ENCODE results near the gene KIF1B.

Gene KIF1B

DNA sequence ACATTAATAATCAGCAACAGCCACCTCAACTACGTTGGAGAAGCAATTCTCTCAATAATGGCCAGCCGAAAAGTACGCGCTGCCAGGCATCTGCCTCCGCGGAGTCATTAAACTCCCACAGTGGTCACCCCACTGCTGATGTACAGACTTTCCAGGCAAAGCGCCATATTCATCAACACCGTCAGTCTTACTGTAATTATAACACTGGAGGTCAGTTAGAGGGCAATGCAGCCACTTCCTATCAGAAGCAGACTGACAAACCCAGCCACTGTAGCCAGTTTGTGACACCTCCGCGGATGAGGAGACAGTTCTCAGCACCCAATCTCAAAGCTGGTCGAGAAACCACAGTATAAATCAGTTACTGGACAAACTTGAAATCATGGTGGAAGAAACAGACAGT lies 93.9 kb downstream of the KIF1B start:
- Mint-ChIP-seq H3K9me3 (no peaks in the 10 kb centered on the region), H3K4me1 (peaks cover 16% of the 10 kb centered on the region), H3K27me3 (no peaks in the 10 kb centered on the region), H3K36me3 (ENCODE audit: insufficient read depth) (peaks cover 10% of the 10 kb centered on the region), H3K4me3 (no peak overlapping the region), H3K27ac (ENCODE audit: low read depth) (no peak overlapping the region)
- no peak for DNase-seq (ENCODE audit: low spot score in 2 of 2)
- ATAC-seq (replicated peaks; ENCODE audit: extremely low read depth, poor library complexity, severe bottlenecking), result no peak

DNA sequence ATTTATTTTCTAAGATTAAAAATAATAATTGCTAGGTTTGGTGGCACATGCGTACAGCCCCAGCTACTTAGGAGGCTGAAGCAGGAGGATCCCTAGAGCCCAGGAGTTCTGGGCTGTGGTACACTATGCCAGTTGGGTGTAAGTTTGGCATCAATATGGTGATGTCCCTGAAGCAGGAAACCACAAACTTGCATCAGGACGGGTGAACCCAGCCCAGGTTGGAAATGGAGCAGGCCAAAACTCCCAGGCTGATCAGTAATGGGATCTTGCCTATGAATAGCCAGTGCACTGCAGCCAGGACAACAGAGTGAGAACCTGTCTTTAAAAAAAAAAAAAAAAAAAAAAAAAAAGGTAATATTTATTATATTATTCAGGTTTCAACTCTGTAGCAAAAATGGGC lies 96.1 kb downstream of the KIF1B start:
- Mint-ChIP-seq H3K4me1 (peaks cover 16% of the 10 kb centered on the region), H3K4me3 (no peak overlapping the region), H3K27me3 (no peaks in the 10 kb centered on the region), H3K9me3 (no peaks in the 10 kb centered on the region), H3K27ac (ENCODE audit: low read depth) (no peak overlapping the region), H3K36me3 (ENCODE audit: insufficient read depth) (peaks cover 10% of the 10 kb centered on the region)
- ATAC-seq (replicated peaks; ENCODE audit: extremely low read depth, poor library complexity, severe bottlenecking) (no peak), DNase-seq (ENCODE audit: low spot score in 2 of 2) (no peak)

DNA sequence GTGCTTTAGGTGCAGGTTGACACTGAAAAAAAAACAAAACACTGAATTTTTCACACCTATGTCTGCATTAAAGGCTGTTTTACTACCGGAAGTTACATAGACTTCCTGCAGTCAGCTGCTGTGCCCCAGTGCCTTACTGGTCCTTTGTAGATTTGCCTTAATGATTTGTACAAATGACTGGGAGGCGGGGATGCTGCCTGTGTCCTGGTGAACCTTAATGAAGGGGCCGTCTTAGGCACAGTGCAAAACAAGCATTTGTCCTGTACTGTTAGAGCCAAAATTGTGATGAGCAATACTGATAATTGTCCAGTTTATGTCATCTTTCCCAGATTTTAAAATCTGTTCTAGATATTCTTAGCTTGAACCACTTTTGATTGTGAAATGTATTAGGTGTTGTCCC lies 97.6 kb downstream of the KIF1B start:
- Mint-ChIP-seq H3K27ac (ENCODE audit: low read depth) (peak overlapping the region; percentile 80), H3K4me1 (peaks cover 16% of the 10 kb centered on the region), H3K27me3 (no peaks in the 10 kb centered on the region), H3K9me3 (no peaks in the 10 kb centered on the region), H3K4me3 (no peak overlapping the region), H3K36me3 (ENCODE audit: insufficient read depth) (peaks cover 7% of the 10 kb centered on the region)
- peak; percentile 16 to 59 for DNase-seq (ENCODE audit: low spot score in 2 of 2)
- ATAC-seq (replicated peaks; ENCODE audit: extremely low read depth, poor library complexity, severe bottlenecking), result peak; percentile 100

DNA sequence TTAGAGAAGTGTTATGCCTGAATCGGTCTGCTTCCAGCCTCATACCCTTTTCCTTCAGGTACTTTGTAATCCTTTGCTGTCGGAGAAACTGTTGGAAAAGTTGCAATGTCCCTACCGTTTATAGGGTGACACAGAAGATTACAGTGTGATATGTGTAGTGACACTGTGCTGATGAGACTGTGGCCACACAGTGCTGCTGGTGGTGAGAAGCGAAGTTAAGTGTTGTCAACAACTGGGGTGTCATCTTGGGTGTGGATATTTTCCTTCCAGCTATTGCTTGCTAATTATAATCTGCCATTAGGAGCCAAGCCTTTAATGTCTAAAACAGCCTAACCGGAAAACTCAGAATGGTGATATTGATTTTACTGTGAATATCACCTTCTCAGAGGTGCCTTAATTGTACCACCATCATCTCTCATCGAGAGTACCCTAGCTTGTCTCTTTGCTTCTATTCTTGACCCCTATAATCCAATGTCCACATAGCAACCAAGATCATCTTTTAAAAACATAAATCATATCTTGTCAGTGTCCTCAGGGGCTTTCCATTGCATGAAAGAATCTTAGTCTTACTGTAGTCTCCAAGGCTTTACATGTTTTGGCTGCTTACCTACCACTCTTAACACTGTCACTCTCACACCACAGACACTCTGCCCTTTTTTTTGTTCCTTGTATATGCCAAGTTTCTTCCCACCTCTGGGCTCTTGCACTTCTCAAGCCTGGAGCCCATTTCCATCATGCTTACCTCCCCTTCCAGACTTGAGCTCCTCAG lies 99.1 kb downstream of the KIF1B start:
- DNase-seq (ENCODE audit: low spot score in 2 of 2), result no peak
- Mint-ChIP-seq H3K36me3 (ENCODE audit: insufficient read depth) (no peaks in the 10 kb centered on the region), H3K4me3 (no peak overlapping the region), H3K27me3 (no peaks in the 10 kb centered on the region), H3K27ac (ENCODE audit: low read depth) (peak overlapping the region; percentile 80), H3K4me1 (peaks cover 16% of the 10 kb centered on the region), H3K9me3 (no peaks in the 10 kb centered on the region)
- no peak for ATAC-seq (replicated peaks; ENCODE audit: extremely low read depth, poor library complexity, severe bottlenecking)

DNA sequence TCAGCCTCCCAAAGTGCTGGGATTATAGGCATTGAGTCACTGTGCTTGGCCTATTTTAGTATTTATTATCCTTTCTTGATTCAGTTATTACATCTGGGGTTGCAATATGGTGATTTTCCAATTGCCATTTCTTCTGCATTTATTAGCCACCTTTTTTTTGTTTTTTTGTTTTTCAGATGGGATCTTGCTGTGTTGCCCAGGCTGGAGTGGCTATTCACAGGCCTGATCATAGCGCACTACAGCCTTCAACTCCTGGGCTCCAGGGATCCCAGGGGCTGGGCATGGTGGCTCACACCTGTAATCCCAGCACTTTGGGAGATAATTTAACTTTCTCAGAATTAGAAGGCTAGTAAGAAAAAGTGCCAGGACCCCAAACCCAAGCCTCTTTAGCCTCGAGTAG lies 106.4 kb downstream of the KIF1B start:
- Mint-ChIP-seq H3K4me1 (no peaks in the 10 kb centered on the region), H3K27ac (ENCODE audit: low read depth) (no peak overlapping the region), H3K27me3 (no peaks in the 10 kb centered on the region), H3K36me3 (ENCODE audit: insufficient read depth) (no peaks in the 10 kb centered on the region), H3K4me3 (no peak overlapping the region), H3K9me3 (no peaks in the 10 kb centered on the region)
- DNase-seq (ENCODE audit: low spot score in 2 of 2) (no peak), ATAC-seq (replicated peaks; ENCODE audit: extremely low read depth, poor library complexity, severe bottlenecking) (no peak)

DNA sequence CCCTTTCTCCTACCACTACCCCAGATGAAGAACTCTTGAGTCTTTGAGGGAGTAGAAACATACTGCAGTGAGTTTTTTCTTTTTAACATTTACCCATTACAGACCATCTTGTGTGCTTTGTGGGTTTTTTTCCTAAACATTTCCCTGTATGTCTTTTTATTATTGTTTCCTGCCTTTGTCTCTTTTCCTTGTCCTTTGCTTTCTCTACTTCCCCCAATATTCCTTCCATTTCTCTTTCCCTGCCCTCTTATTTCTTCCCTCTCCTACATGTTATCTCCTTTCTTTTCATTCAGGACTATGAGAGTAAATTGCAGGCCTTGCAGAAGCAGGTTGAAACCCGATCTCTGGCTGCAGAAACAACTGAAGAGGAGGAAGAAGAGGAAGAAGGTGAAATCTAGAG lies 109.4 kb downstream of the KIF1B start:
- Mint-ChIP-seq H3K4me1 (no peaks in the 10 kb centered on the region), H3K27ac (ENCODE audit: low read depth) (no peak overlapping the region), H3K36me3 (ENCODE audit: insufficient read depth) (peaks cover 8% of the 10 kb centered on the region), H3K27me3 (no peaks in the 10 kb centered on the region), H3K9me3 (no peaks in the 10 kb centered on the region), H3K4me3 (no peak overlapping the region)
- ATAC-seq (replicated peaks; ENCODE audit: extremely low read depth, poor library complexity, severe bottlenecking), result no peak
- DNase-seq (ENCODE audit: low spot score in 2 of 2), result no peak

DNA sequence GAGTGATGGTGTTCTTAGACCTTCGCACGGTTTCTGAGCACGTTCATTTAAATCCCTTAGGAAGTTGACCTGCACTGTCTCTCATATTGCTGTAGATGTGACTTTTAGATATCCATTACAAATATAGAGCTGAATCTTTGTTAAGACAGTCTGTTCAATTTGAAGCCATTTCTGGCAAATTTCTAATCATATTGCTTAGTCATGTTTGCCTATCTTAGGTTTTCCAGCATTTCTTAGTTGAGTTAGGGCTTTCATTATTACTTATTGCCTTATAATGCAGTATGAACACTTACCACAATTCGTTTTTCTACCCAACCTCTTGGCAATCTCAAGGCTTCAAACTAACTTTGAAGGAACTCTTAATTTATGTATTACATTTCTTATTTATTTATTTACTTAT lies 110.0 kb downstream of the KIF1B start:
- Mint-ChIP-seq H3K36me3 (ENCODE audit: insufficient read depth) (peaks cover 9% of the 10 kb centered on the region), H3K4me1 (no peaks in the 10 kb centered on the region), H3K4me3 (no peak overlapping the region), H3K27ac (ENCODE audit: low read depth) (no peak overlapping the region), H3K9me3 (no peaks in the 10 kb centered on the region), H3K27me3 (no peaks in the 10 kb centered on the region)
- DNase-seq (ENCODE audit: low spot score in 2 of 2) (no peak), ATAC-seq (replicated peaks; ENCODE audit: extremely low read depth, poor library complexity, severe bottlenecking) (no peak)

DNA sequence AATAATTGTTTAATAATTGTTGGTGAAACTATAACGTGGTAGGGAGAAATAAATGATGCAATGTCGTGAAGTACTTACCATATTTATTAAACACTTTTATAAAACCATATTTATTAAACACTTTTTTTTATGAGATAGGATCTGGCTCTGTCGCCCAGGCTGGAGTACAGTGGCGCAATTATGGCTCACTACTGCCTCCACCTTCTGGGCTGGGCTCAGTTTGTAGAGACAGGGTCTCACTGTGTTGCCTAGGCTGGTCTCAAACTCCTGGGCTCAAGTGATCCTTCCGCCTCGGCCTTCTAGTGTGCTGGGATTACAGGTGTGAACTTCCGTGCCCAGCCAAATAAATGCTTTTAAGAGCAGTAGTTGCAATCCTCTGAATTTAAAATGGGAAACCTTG lies 112.5 kb downstream of the KIF1B start:
- Mint-ChIP-seq H3K27me3 (no peaks in the 10 kb centered on the region), H3K27ac (ENCODE audit: low read depth) (no peak overlapping the region), H3K4me1 (no peaks in the 10 kb centered on the region), H3K36me3 (ENCODE audit: insufficient read depth) (peaks cover 14% of the 10 kb centered on the region), H3K4me3 (no peak overlapping the region), H3K9me3 (no peaks in the 10 kb centered on the region)
- DNase-seq (ENCODE audit: low spot score in 2 of 2) (no peak), ATAC-seq (replicated peaks; ENCODE audit: extremely low read depth, poor library complexity, severe bottlenecking) (no peak)

DNA sequence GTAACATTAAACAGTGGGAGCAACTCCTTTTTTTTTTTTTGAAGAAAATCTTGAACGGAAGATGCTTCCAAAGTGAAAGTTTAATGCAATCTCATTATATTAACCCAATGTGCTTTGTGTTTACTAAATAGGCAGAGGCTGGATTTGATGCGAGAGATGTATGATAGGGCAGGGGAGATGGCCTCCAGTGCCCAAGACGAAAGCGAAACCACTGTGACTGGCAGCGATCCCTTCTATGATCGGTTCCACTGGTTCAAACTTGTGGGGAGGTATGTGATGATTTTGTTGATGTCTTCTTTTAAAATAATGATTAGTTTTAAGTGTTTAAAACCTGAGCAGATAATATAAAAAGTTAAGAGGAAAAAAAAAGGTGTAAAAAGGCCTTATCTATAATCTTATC lies 114.3 kb downstream of the KIF1B start:
- H3K9me3 Mint-ChIP-seq, result no peaks in the 10 kb centered on the region
- ATAC-seq (replicated peaks; ENCODE audit: extremely low read depth, poor library complexity, severe bottlenecking), result peak; percentile 56
- peak overlapping the region; percentile 52 for H3K4me3 Mint-ChIP-seq
- H3K4me1 Mint-ChIP-seq, result no peaks in the 10 kb centered on the region
- DNase-seq (ENCODE audit: low spot score in 2 of 2), result no peak
- peak overlapping the region; percentile 90 for H3K27ac Mint-ChIP-seq (ENCODE audit: low read depth)
- peaks cover 16% of the 10 kb centered on the region for H3K36me3 Mint-ChIP-seq (ENCODE audit: insufficient read depth)
- no peaks in the 10 kb centered on the region for H3K27me3 Mint-ChIP-seq

DNA sequence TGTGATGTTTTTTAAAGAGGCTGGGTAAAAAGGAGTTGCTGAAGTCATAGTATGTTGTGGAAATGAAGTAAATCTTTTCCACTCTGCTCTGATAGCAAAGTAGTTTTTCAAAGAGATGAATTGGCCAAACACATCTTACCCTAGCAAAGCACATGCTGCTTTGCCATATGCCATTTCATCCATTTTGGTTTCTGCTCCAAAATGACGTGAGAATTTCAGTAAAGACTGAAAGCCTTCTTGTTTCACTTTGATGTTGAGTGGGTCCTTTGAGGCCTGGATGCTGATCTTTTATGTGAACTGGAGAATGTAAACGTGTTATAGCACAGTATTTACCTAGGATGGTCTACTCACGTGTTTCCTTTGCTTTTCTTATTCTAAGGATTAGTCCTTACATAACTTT lies 115.2 kb downstream of the KIF1B start:
- Mint-ChIP-seq H3K9me3 (no peaks in the 10 kb centered on the region), H3K27ac (ENCODE audit: low read depth) (peak overlapping the region; percentile 90), H3K4me1 (no peaks in the 10 kb centered on the region), H3K4me3 (peak overlapping the region; percentile 52), H3K27me3 (no peaks in the 10 kb centered on the region), H3K36me3 (ENCODE audit: insufficient read depth) (peaks cover 17% of the 10 kb centered on the region)
- no peak for ATAC-seq (replicated peaks; ENCODE audit: extremely low read depth, poor library complexity, severe bottlenecking)
- DNase-seq (ENCODE audit: low spot score in 2 of 2), result no peak

DNA sequence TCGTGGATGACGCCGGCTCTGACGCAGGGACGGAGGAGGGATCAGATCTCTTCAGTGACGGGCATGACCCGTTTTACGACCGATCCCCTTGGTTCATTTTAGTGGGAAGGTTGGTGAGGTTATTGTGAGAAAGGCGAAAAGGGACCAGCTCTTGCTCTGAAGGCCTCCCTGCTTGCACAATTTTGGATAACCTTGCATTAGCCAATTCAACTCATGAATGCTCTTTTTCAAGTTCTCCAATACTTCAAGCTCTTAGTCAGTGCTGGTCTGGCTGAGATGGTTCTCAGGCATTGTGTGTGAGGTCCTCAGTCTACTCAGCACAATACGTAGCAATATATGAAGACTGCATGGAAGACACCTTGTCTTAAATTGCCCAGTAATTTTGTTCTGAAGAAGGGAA lies 115.9 kb downstream of the KIF1B start:
- no peak for ATAC-seq (replicated peaks; ENCODE audit: extremely low read depth, poor library complexity, severe bottlenecking)
- Mint-ChIP-seq H3K27me3 (no peaks in the 10 kb centered on the region), H3K36me3 (ENCODE audit: insufficient read depth) (peaks cover 17% of the 10 kb centered on the region), H3K4me3 (no peak overlapping the region), H3K27ac (ENCODE audit: low read depth) (no peak overlapping the region), H3K9me3 (no peaks in the 10 kb centered on the region), H3K4me1 (no peaks in the 10 kb centered on the region)
- no peak for DNase-seq (ENCODE audit: low spot score in 2 of 2)

DNA sequence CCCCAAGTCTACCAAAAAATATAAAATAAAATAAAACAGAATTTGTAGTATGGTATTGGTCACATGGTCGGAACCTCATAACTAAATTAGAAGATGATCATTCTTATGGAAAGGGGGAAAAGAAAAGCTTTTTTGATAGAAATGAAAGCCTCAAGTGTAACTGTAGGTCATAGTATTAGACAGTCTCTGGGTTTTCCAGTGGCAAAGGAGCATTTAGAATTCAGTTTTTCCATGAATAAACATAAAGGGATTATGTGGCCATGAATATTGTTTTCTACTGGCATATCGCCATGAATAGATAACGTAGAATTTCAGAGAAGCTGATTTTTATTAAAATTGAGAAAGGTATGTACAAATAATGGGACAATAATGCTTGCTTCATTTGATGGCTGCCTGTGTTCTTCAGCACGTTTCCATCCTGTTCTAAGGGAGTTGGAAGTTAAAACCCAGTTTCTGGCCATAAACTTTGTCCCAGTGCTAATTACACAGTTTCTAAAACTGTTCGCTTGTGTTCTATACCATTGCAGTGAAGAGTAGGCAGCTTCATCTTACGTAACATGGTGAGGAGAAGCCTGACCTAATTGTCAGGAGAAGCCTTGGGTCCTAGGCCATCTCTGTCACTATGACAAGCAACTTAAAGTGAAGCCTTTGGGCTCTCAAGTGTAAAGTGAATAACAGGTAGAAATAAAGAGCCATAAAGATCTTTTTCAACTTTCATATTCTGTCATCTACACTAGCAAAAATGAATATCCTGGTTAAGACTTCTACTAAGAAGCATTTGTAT lies 118.0 kb downstream of the KIF1B start:
- H3K36me3 Mint-ChIP-seq (ENCODE audit: insufficient read depth), result peaks cover 18% of the 10 kb centered on the region
- H3K4me1 Mint-ChIP-seq, result no peaks in the 10 kb centered on the region
- DNase-seq (ENCODE audit: low spot score in 2 of 2), result no peak
- no peak overlapping the region for H3K27ac Mint-ChIP-seq (ENCODE audit: low read depth)
- H3K9me3 Mint-ChIP-seq, result no peaks in the 10 kb centered on the region
- H3K4me3 Mint-ChIP-seq, result no peak overlapping the region
- no peak for ATAC-seq (replicated peaks; ENCODE audit: extremely low read depth, poor library complexity, severe bottlenecking)
- H3K27me3 Mint-ChIP-seq, result no peaks in the 10 kb centered on the region

DNA sequence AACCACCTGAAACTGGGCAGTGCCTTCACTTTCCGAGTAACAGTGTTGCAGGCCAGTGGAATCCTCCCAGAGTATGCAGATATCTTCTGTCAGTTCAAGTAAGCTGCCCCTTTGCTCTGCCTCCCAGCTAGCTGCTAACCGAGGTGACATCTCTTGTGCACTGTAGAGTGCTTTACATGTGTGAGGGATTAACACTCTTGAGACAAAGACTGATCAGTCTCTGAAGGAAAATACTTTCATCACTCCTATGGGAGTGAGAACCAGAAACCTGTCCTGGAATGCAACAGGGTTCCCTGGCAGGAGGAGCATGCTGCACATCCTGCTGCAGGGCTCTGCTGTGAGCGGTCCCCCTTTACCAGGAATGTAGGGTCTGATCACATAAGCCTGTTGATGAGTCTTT lies 127.1 kb downstream of the KIF1B start:
- ATAC-seq (replicated peaks; ENCODE audit: extremely low read depth, poor library complexity, severe bottlenecking) (no peak), DNase-seq (ENCODE audit: low spot score in 2 of 2) (no peak)
- H3K4me3 Mint-ChIP-seq, result no peak overlapping the region
- H3K27me3 Mint-ChIP-seq, result no peaks in the 10 kb centered on the region
- H3K27ac Mint-ChIP-seq (ENCODE audit: low read depth), result no peak overlapping the region
- H3K9me3 Mint-ChIP-seq, result no peaks in the 10 kb centered on the region
- H3K36me3 Mint-ChIP-seq (ENCODE audit: insufficient read depth), result peaks cover 36% of the 10 kb centered on the region
- H3K4me1 Mint-ChIP-seq, result no peaks in the 10 kb centered on the region
